Lung (tissue), 12 donors: ENCODE measurements around the gene MRPL50. TPM values are rescaled to one million over a fixed set of nuclear protein-coding genes. Genes with fewer than 3 reads are reported as not detected.

ENCODE experiments used
- ATAC-seq: fragments of 200-7000 bp; cut with Tn5 transposase; one replicate; pipeline ENCODE4 v1.9.1; 2020; ENCODE audit warnings: moderate number of reproducible peaks; ENCODE audit not compliant: insufficient read depth, low FRiP score
- DNase-seq, 3 donors: peaks; one replicate each; pipeline ENCODE4 v3.0.0-alpha.2; 2013 to 2017
- H3K27ac ChIP-seq, 2 donors: one replicate each; pipeline ENCODE4 v1.5.1; 2013; ENCODE audit warnings: mild to moderate bottlenecking in 2 of 2, moderate library complexity in 2 of 2, control low read depth in 1 of 2, inconsistent platforms in 1 of 2, low read depth in 1 of 2, low read length in 1 of 2
- H3K27me3 ChIP-seq, 3 donors: one replicate each; pipeline ENCODE4 v1.5.1; 2013; ENCODE audit warnings: low read length in 2 of 3; ENCODE audit not compliant: control insufficient read depth in 3 of 3, insufficient read depth in 3 of 3
- H3K36me3 ChIP-seq, 4 donors: one replicate each; pipeline ENCODE4 v1.5.1; 2013; ENCODE audit warnings: low read length in 4 of 4, mild to moderate bottlenecking in 1 of 4, moderate library complexity in 1 of 4; ENCODE audit not compliant: control insufficient read depth in 4 of 4, insufficient read depth in 4 of 4
- H3K4me1 ChIP-seq, 5 donors: one replicate each; pipeline ENCODE4 v1.5.1; 2013; ENCODE audit warnings: low read length in 5 of 5, mild to moderate bottlenecking in 2 of 5, moderate library complexity in 1 of 5; ENCODE audit not compliant: control insufficient read depth in 5 of 5, insufficient read depth in 5 of 5
- H3K4me3 ChIP-seq: one replicate; pipeline ENCODE4 v1.5.1; 2013; ENCODE audit warnings: mild to moderate bottlenecking, control low read depth, moderate library complexity
- H3K9ac ChIP-seq, 2 donors: one replicate each; pipeline ENCODE4 v1.5.1; 2013; ENCODE audit warnings: low read length in 2 of 2, control low read depth in 1 of 2; ENCODE audit not compliant: insufficient read depth in 1 of 2
- H3K9me3 ChIP-seq, 4 donors: one replicate each; pipeline ENCODE4 v1.5.1; 2013; ENCODE audit warnings: low read length in 3 of 4, mild to moderate bottlenecking in 1 of 4, moderate library complexity in 1 of 4; ENCODE audit not compliant: control insufficient read depth in 4 of 4, insufficient read depth in 3 of 4
- WGBS, 2 donors: extraction: QIAGEN DNeasy Blood & Tissue Kit; methylation state at CpG; one replicate each; pipeline ENCODE4 v1.1.7; 2013; 5-methylcytosine and 5-hydroxymethylcytosine counted together
- polyA plus RNA-seq, 2 donors: library from polyadenylated mRNA; stranded (reverse); fragments of 200-250 nt; gene quantifications; one replicate each; pipeline ENCODE4 v1.2.1, GENCODE V29; 2013
- total RNA-seq, 2 donors: library from RNA; depleted of rRNA in 1 of 2; stranded (reverse); fragments of >200 nt in 1 of 2; gene quantifications; one replicate each; pipeline ENCODE4 v1.2.1, GENCODE V29; 2014 to 2021
- TF ChIP-seq, protein P1 (sequence below): IDR thresholded peaks from 2 replicates; pipeline ENCODE4 v1.5.1; 2012; ENCODE audit warnings: mild to moderate bottlenecking; ENCODE audit errors: control extremely low read depth, extremely low read depth
- donor health status: control.
- donor health status: control.
- donor health status: Bipolar disorder and iron deficiency.
- donor health status: healthy.
- donor health status: DM: yes; HTN: yes; CAD: no.

Gene MRPL50
- total and polyA plus RNA-seq, 4 donors, result 7.9 to 23.0 (median 8.8) TPM

DNA sequence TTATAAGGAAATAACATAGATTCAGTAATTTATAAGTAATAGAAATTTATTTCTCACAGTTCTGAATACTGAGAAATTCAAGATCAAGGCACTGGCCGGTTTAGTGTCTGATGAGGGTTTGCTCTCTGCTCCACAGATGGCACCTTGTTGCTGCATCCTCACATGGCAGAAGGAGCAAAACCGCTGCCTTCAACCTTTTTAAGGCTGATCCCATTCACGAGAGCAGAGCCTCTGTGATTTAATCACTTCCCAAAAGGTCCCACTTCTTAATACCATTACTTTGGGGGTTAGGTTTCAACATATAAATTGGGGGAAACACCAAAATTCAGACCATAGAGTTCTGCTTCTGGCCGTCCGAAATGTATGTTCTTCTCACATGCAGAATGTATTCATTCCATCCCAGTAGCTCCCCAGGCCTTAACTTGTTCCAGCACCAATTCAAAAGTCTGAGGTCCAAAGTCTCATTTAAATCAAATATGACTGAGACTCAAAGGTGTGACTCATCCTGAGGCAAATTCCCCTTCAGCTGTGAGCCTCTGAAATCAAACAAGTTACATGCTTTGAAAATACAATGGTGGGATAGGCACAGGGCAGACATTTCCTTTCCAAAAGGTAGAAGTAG, 44.2 kb downstream of the MRPL50 start:
- ATAC-seq (no peak), DNase-seq (no peak)
- 90 to 91% methylated on average over 5 of the region's 5 CpGs for WGBS, 2 donors
- no peak overlapping the region for H3K27ac ChIP-seq
- H3K4me3 ChIP-seq, result no peak overlapping the region
- no peak overlapping the region for H3K9ac ChIP-seq
- TF ChIP-seq, protein P1, sequence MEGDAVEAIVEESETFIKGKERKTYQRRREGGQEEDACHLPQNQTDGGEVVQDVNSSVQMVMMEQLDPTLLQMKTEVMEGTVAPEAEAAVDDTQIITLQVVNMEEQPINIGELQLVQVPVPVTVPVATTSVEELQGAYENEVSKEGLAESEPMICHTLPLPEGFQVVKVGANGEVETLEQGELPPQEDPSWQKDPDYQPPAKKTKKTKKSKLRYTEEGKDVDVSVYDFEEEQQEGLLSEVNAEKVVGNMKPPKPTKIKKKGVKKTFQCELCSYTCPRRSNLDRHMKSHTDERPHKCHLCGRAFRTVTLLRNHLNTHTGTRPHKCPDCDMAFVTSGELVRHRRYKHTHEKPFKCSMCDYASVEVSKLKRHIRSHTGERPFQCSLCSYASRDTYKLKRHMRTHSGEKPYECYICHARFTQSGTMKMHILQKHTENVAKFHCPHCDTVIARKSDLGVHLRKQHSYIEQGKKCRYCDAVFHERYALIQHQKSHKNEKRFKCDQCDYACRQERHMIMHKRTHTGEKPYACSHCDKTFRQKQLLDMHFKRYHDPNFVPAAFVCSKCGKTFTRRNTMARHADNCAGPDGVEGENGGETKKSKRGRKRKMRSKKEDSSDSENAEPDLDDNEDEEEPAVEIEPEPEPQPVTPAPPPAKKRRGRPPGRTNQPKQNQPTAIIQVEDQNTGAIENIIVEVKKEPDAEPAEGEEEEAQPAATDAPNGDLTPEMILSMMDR, result no peak
- no peaks in the 10 kb centered on the region for H3K9me3 ChIP-seq
- no peaks in the 10 kb centered on the region for H3K4me1 ChIP-seq
- no peaks in the 10 kb centered on the region for H3K27me3 ChIP-seq
- H3K36me3 ChIP-seq, result no peaks in the 10 kb centered on the region

- Histone ChIP-seq H3K9ac (no peak overlapping the region), H3K9me3 (no peaks in the 10 kb centered on the region), H3K4me1 (no peaks in the 10 kb centered on the region), H3K27me3 (no peaks in the 10 kb centered on the region), H3K4me3 (no peak overlapping the region), H3K36me3 (no peaks in the 10 kb centered on the region), H3K27ac (no peak overlapping the region)
- ATAC-seq (no peak), DNase-seq (no peak)
- WGBS, 2 donors, result 73 to 86% methylated on average over 2 of the region's 2 CpGs
- TF ChIP-seq, protein P1, result no peak
These were observed 44.7 kb downstream of the MRPL50 start for GRCh38 chr9:101353683-101354082.

GRCh38 chr9:101352892-101353463, 45.4 kb downstream of the MRPL50 start:
- Histone ChIP-seq H3K4me3 (no peak overlapping the region), H3K9me3 (no peaks in the 10 kb centered on the region), H3K9ac (no peak overlapping the region), H3K4me1 (no peaks in the 10 kb centered on the region), H3K36me3 (no peaks in the 10 kb centered on the region), H3K27me3 (no peaks in the 10 kb centered on the region), H3K27ac (no peak overlapping the region)
- no peak for DNase-seq
- WGBS, 2 donors, result 79 to 81% methylated on average over 6 of the region's 6 CpGs
- TF ChIP-seq, protein P1, result no peak
- no peak for ATAC-seq
